HUDEP-2 (cell line): Measurements from ENCODE around the gene NCKAP1.
"Not testable (repeated sequence)": the region's sequence is repeated elsewhere in the genome, so short reads cannot be mapped to it uniquely, and the experiment has no call there.

ENCODE experiments used
- DNase-seq, 76 experiments: peaks; one replicate each; lab custom pipeline; 2025; ENCODE audit not compliant: unreplicated experiment in 76 of 76; lab: John Stamatoyannopoulos, UW

Gene NCKAP1

GRCh38 chr2:183038341-183039300 is at the start of gene NCKAP1:
Gene NCKAP1 (minus strand): TSS chr2:183038457. CDS start chr2:183038099, 358 bp downstream.
- peak in 73 of 76 experiments; percentile 11 to 93 (median 81) for DNase-seq

- DNase-seq, result peak in 65 of 76 experiments; percentile 2 to 73 (median 37)
These were observed 43.7 kb upstream of the NCKAP1 start for GRCh38 chr2:183081911-183082310.

- peak in 9 of 76 experiments; percentile 1 to 49 (median 25) for DNase-seq
These were observed 41.0 kb upstream of the NCKAP1 start for GRCh38 chr2:183079139-183079775.

- DNase-seq, result peak in 75 of 76 experiments; percentile 26 to 94 (median 82)
These were observed 40.3 kb upstream of the NCKAP1 start, which contains the start of gene DUSP19 for GRCh38 chr2:183078464-183079138. Gene DUSP19 (plus strand): TSS chr2:183078747. CDS start chr2:183078934, 187 bp downstream.

- DNase-seq, result peak in 12 of 76 experiments; percentile 12 to 58 (median 40)
These were observed 39.9 kb upstream of the NCKAP1 start for GRCh38 chr2:183078163-183078463.

GRCh38 chr2:183072177-183072576 is 33.9 kb upstream of the NCKAP1 start:
- no peak for DNase-seq

GRCh38 chr2:183070942-183071844 is 32.9 kb upstream of the NCKAP1 start:
- peak in 46 of 76 experiments; percentile 2 to 57 (median 21) for DNase-seq

GRCh38 chr2:183069174-183069573 is 30.9 kb upstream of the NCKAP1 start:
- DNase-seq, result no peak

- no peak for DNase-seq
These were observed 30.3 kb upstream of the NCKAP1 start for GRCh38 chr2:183068561-183068960.

- no peak for DNase-seq
These were observed 24.8 kb upstream of the NCKAP1 start for GRCh38 chr2:183063083-183063482.

GRCh38 chr2:183060571-183061231 is 22.4 kb upstream of the NCKAP1 start:
- no peak for DNase-seq

- DNase-seq, result no peak
These were observed 21.3 kb upstream of the NCKAP1 start for GRCh38 chr2:183059561-183059960.

GRCh38 chr2:183057333-183057985 is 19.2 kb upstream of the NCKAP1 start:
- no peak for DNase-seq

- no peak for DNase-seq
These were observed 11.2 kb upstream of the NCKAP1 start for GRCh38 chr2:183049420-183049819.

GRCh38 chr2:183047486-183048125 is 9.3 kb upstream of the NCKAP1 start:
- DNase-seq, result not testable (repeated sequence)

- DNase-seq, result not testable (repeated sequence)
These were observed 5.3 kb upstream of the NCKAP1 start for GRCh38 chr2:183043580-183043979.

GRCh38 chr2:183040604-183041003 is 2.3 kb upstream of the NCKAP1 start:
- no peak for DNase-seq

GRCh38 chr2:183037553-183038340 is 510 bp downstream of the NCKAP1 start:
- peak in 27 of 76 experiments; percentile 17 to 77 (median 57) for DNase-seq
